Thyroid gland (tissue), 4 donors: ENCODE measurements around the gene FER.
"Not testable (repeated sequence)": the region's sequence is repeated elsewhere in the genome, so short reads cannot be mapped to it uniquely, and the experiment has no call there.

Source experiments
- CTCF ChIP-seq, 6 experiments: fragments of 200-600 bp in 3 of 6; fragments of 450-650 bp in 3 of 6; sonication (generic) in 3 of 6; IDR thresholded peaks; one replicate each; pipeline ENCODE4 v1.5.1; 2016 to 2019; ENCODE audit warnings: antibody characterized with exemption in 6 of 6, mild to moderate bottlenecking in 2 of 6, inconsistent platforms in 1 of 6, moderate library complexity in 1 of 6
- POLR2A ChIP-seq, 2 donors: fragments of 450-650 bp; IDR thresholded peaks; one replicate each; pipeline ENCODE4 v1.6.1; 2017; ENCODE audit warnings: antibody characterized with exemption in 2 of 2, mild to moderate bottlenecking in 2 of 2, moderate library complexity in 1 of 2

GRCh38 chr5:108784577-108784976, 36.9 kb downstream of the FER start:
- TF ChIP-seq CTCF, POLR2A (IDR thresholded peaks at IDR 0.05): not testable (repeated sequence)
